Activated CD4-positive, alpha-beta T cell treated with anti-CD3 and anti-CD28 coated beads, Interleukin-2, amount 10 ng/mL, durations not matched to agents 7 days and 5 days (primary cell): Measurements from ENCODE around the gene OR4C16. TPM values are rescaled to one million over a fixed set of nuclear protein-coding genes. Genes with fewer than 3 reads are reported as not detected.

Experiments
- CTCF ChIA-PET: fragments of 350-600 bp; sonication (Branson Sonifier 250); formaldehyde crosslinking; loops from one replicate; lab custom pipeline; 2021; ENCODE audit warnings: antibody characterized with exemption; lab: Charles Lee
- POLR2A ChIA-PET: fragments of 350-600 bp; sonication (Branson Sonifier 250); formaldehyde crosslinking; loops from one replicate; lab custom pipeline; 2021; ENCODE audit warnings: antibody characterized with exemption; lab: Charles Lee
- DNase-seq: peaks from one replicate; pipeline ENCODE4 v3.0.0-alpha.2; 2020
- H3K27ac Mint-ChIP-seq: one replicate; pipeline ENCODE4 v1.8.0; 2021; ENCODE audit warnings: mild to moderate bottlenecking, moderate library complexity, mixed read lengths
- H3K27me3 Mint-ChIP-seq: one replicate; pipeline ENCODE4 v1.8.0; 2021; ENCODE audit warnings: mixed read lengths
- H3K36me3 Mint-ChIP-seq: one replicate; pipeline ENCODE4 v1.8.0; 2021; ENCODE audit warnings: low read depth, mixed read lengths
- H3K4me1 Mint-ChIP-seq: one replicate; pipeline ENCODE4 v1.8.0; 2021; ENCODE audit warnings: mixed read lengths
- H3K4me3 Mint-ChIP-seq: one replicate; pipeline ENCODE4 v1.8.0; 2021; ENCODE audit warnings: mild to moderate bottlenecking, moderate library complexity, mixed read lengths
- H3K9me3 Mint-ChIP-seq: one replicate; pipeline ENCODE4 v1.8.0; 2021; ENCODE audit warnings: mixed read lengths
- total RNA-seq, 2 experiments: library from RNA; stranded (reverse); gene quantifications; one replicate each; pipeline ENCODE4 v1.2.3, GENCODE V29; 2021

The OR4C16 gene
- total RNA-seq, result not detected

GRCh38 chr11:55571828-55572227 lies at the start of gene OR4C16:
OR4C16 (plus strand) TSS chr11:55572128; CDS start chr11:55572128, 0 bp downstream.
- H3K36me3 Mint-ChIP-seq, result peaks cover 2% of the 10 kb centered on the region
- no peak within 1 kb of the TSS for H3K27ac Mint-ChIP-seq
- DNase-seq, result no peak
- no peaks in the 10 kb centered on the region for H3K4me1 Mint-ChIP-seq
- H3K27me3 Mint-ChIP-seq, result no peaks in the 10 kb centered on the region
- H3K4me3 Mint-ChIP-seq, result no peak within 1 kb of the TSS
- H3K9me3 Mint-ChIP-seq, result peaks cover 22% of the 10 kb centered on the region
- POLR2A ChIA-PET, result no interaction called here
- CTCF ChIA-PET, result no interaction called here

DNA sequence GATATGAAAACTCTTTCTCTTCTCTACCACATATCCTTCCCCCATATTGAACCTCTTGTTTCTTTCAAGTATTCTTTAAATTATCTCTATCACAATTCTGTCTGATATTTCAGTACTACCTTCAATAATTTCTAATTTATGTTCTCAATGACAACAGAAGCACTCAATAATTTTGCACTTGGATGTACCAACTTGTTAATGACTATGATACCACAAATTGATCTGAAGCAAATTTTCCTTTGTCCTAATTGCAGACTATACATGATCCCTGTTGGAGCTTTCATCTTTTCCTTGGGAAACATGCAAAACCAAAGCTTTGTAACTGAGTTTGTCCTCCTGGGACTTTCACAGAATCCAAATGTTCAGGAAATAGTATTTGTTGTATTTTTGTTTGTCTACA lies 17.8 kb upstream of the OR4C16 start, which contains the start of gene OR4C15:
Gene OR4C15 (plus strand): TSS at position 301 of the 400 bp plus-strand sequence. CDS start 0 bp downstream, at position 301.
- no peaks in the 10 kb centered on the region for H3K27me3 Mint-ChIP-seq
- H3K4me1 Mint-ChIP-seq, result no peaks in the 10 kb centered on the region

DNA sequence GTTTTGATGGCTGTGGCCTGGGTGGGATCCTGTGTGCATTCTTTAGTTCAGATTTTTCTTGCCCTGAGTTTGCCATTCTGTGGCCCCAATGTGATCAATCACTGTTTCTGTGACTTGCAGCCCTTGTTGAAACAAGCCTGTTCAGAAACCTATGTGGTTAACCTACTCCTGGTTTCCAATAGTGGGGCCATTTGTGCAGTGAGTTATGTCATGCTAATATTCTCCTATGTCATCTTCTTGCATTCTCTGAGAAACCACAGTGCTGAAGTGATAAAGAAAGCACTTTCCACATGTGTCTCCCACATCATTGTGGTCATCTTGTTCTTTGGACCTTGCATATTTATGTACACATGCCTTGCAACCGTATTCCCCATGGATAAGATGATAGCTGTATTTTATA lies 620 bp downstream of the OR4C16 start:
- ChIA-PET POLR2A (no interaction called here), CTCF (no interaction called here)
- peaks cover 26% of the 10 kb centered on the region for H3K9me3 Mint-ChIP-seq
- peaks cover 2% of the 10 kb centered on the region for H3K36me3 Mint-ChIP-seq
- H3K4me3 Mint-ChIP-seq, result no peak overlapping the region
- no peaks in the 10 kb centered on the region for H3K4me1 Mint-ChIP-seq
- no peaks in the 10 kb centered on the region for H3K27me3 Mint-ChIP-seq
- H3K27ac Mint-ChIP-seq, result no peak overlapping the region
- no peak for DNase-seq

More for the DNA sequence above, 17.8 kb upstream of the OR4C16 start, which contains the start of gene OR4C15:
- Mint-ChIP-seq H3K4me3 (no peak within 1 kb of the TSS), H3K36me3 (no peaks in the 10 kb centered on the region), H3K27ac (no peak within 1 kb of the TSS), H3K9me3 (peaks cover 30% of the 10 kb centered on the region)
- CTCF ChIA-PET, result no interaction called here
- DNase-seq, result no peak
- POLR2A ChIA-PET, result no interaction called here

GRCh38 chr11:55607545-55607944 lies 35.6 kb downstream of the OR4C16 start, which contains the start of gene OR4C11:
OR4C11 (minus strand) TSS chr11:55607645; CDS start chr11:55604373, 3,272 bp downstream.
- ChIA-PET POLR2A (no interaction called here), CTCF (no interaction called here)
- Mint-ChIP-seq H3K36me3 (no peaks in the 10 kb centered on the region), H3K27me3 (no peaks in the 10 kb centered on the region), H3K4me3 (no peak within 1 kb of the TSS), H3K9me3 (no peaks in the 10 kb centered on the region), H3K4me1 (no peaks in the 10 kb centered on the region), H3K27ac (no peak within 1 kb of the TSS)
- no peak for DNase-seq

Other genes with a start within 250 kb of the OR4C16 start
- not detected for gene OR4A16, start 228.9 kb upstream of the OR4C16 start, total RNA-seq
- not detected for gene OR4A15, start 204.2 kb upstream of the OR4C16 start, total RNA-seq
- not detected for gene OR4C15, start 17.7 kb upstream of the OR4C16 start, total RNA-seq
- not detected for gene OR4C11, start 35.5 kb downstream of the OR4C16 start, total RNA-seq
- not detected for gene OR4P4, start 63.0 kb downstream of the OR4C16 start, total RNA-seq
- gene OR4S2, start 76.2 kb downstream of the OR4C16 start, total RNA-seq, result not detected
- gene OR4C6, start 90.1 kb downstream of the OR4C16 start, total RNA-seq, result not detected
- not detected for gene OR5D13, start 201.3 kb downstream of the OR4C16 start, total RNA-seq
- not detected for gene OR5D14, start 223.4 kb downstream of the OR4C16 start, total RNA-seq
- gene OR5L1, start 239.2 kb downstream of the OR4C16 start, total RNA-seq, result not detected
- not detected for gene OR5D18, start 247.5 kb downstream of the OR4C16 start, total RNA-seq